OCI-LY3 (cell line): ENCODE measurements around the gene C1orf21.

Experiments used
- EZH2phosphoT487 ChIP-seq: fragments of 200-600 bp; shearing (Covaris generic); IDR thresholded peaks from 2 replicates; pipeline ENCODE4 v1.6.1; 2018; ENCODE audit warnings: antibody characterized with exemption, mixed run types, low read depth
- TF ChIP-seq, protein P1 (sequence below): fragments of 200-600, 300-600 bp; sonication (generic); IDR thresholded peaks from 2 replicates; pipeline ENCODE4 v1.5.1; 2014; ENCODE audit warnings: antibody characterized with exemption, low read length, low read depth

DNA sequence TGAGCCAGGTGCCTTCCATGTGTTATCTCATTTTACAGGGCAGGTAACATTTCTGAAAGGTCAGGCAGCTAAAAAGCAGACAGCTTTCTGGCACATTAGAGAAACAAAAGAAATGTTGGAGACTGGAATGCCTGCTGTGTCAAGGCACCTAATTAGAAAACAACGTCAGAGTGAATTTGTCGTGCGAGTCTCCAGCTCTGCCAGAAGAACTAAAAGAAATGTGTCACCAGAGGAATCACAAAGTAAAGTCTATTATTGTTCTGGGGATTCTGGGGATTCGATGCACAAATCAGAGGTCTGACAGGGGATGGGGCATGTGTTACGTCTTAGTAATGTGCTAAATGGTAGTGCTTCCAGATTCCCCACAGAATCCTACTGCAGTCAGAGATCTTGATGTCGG is 278.5 kb downstream of the C1orf21 start:
- TF ChIP-seq, protein P1, sequence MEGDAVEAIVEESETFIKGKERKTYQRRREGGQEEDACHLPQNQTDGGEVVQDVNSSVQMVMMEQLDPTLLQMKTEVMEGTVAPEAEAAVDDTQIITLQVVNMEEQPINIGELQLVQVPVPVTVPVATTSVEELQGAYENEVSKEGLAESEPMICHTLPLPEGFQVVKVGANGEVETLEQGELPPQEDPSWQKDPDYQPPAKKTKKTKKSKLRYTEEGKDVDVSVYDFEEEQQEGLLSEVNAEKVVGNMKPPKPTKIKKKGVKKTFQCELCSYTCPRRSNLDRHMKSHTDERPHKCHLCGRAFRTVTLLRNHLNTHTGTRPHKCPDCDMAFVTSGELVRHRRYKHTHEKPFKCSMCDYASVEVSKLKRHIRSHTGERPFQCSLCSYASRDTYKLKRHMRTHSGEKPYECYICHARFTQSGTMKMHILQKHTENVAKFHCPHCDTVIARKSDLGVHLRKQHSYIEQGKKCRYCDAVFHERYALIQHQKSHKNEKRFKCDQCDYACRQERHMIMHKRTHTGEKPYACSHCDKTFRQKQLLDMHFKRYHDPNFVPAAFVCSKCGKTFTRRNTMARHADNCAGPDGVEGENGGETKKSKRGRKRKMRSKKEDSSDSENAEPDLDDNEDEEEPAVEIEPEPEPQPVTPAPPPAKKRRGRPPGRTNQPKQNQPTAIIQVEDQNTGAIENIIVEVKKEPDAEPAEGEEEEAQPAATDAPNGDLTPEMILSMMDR: no peak
- no peak for TF ChIP-seq EZH2phosphoT487
